KOPT-K1 (cell line): ENCODE measurements around the gene DGKB.

Experiments used
- H3K27ac ChIP-seq: fragments of 200-600 bp; sonication (generic); 2 replicates; pipeline ENCODE4 v1.5.1; 2016; ENCODE audit warnings: antibody characterized with exemption, mild to moderate bottlenecking, low read depth, low read length; ENCODE audit not compliant: poor library complexity, severe bottlenecking
- H3K36me3 ChIP-seq: fragments of 200-600 bp; sonication (generic); 2 replicates; pipeline ENCODE4 v1.5.1; 2017; ENCODE audit warnings: antibody characterized with exemption, mild to moderate bottlenecking, low read length, moderate library complexity; ENCODE audit not compliant: insufficient read depth
- H3K9me3 ChIP-seq: fragments of 200-600 bp; sonication (generic); 2 replicates; pipeline ENCODE4 v1.5.1; 2017; ENCODE audit warnings: antibody characterized with exemption, low read length, mild to moderate bottlenecking; ENCODE audit not compliant: insufficient read depth, poor library complexity, severe bottlenecking

Gene DGKB

GRCh38 chr7:14226126-14226525 is 676.4 kb downstream of the DGKB start:
- H3K9me3 ChIP-seq, result no peaks in the 10 kb centered on the region
- H3K27ac ChIP-seq, result no peak overlapping the region
- H3K36me3 ChIP-seq, result no peaks in the 10 kb centered on the region

GRCh38 chr7:14219125-14219524 is 683.4 kb downstream of the DGKB start:
- no peaks in the 10 kb centered on the region for H3K9me3 ChIP-seq
- no peaks in the 10 kb centered on the region for H3K36me3 ChIP-seq
- H3K27ac ChIP-seq, result no peak overlapping the region

- no peak overlapping the region for H3K27ac ChIP-seq
- H3K9me3 ChIP-seq, result no peaks in the 10 kb centered on the region
- no peaks in the 10 kb centered on the region for H3K36me3 ChIP-seq
These were observed 684.2 kb downstream of the DGKB start for GRCh38 chr7:14218338-14218737.

GRCh38 chr7:14209896-14210484 is 692.6 kb downstream of the DGKB start:
- H3K36me3 ChIP-seq, result no peaks in the 10 kb centered on the region
- no peaks in the 10 kb centered on the region for H3K9me3 ChIP-seq
- H3K27ac ChIP-seq, result no peak overlapping the region

- Histone ChIP-seq H3K36me3 (no peaks in the 10 kb centered on the region), H3K27ac (no peak overlapping the region), H3K9me3 (no peaks in the 10 kb centered on the region)
These were observed 694.8 kb downstream of the DGKB start for GRCh38 chr7:14207711-14208110.

GRCh38 chr7:14207138-14207537 is 695.4 kb downstream of the DGKB start:
- Histone ChIP-seq H3K27ac (no peak overlapping the region), H3K36me3 (no peaks in the 10 kb centered on the region), H3K9me3 (no peaks in the 10 kb centered on the region)

- Histone ChIP-seq H3K9me3 (no peaks in the 10 kb centered on the region), H3K27ac (no peak overlapping the region), H3K36me3 (no peaks in the 10 kb centered on the region)
These were observed 696.4 kb downstream of the DGKB start for GRCh38 chr7:14206121-14206520.

GRCh38 chr7:14201353-14201752 is 701.2 kb downstream of the DGKB start:
- H3K36me3 ChIP-seq, result no peaks in the 10 kb centered on the region
- H3K27ac ChIP-seq, result no peak overlapping the region
- no peaks in the 10 kb centered on the region for H3K9me3 ChIP-seq

- no peak overlapping the region for H3K27ac ChIP-seq
- H3K9me3 ChIP-seq, result no peaks in the 10 kb centered on the region
- H3K36me3 ChIP-seq, result no peaks in the 10 kb centered on the region
These were observed 703.2 kb downstream of the DGKB start for GRCh38 chr7:14199336-14199735.

- Histone ChIP-seq H3K9me3 (no peaks in the 10 kb centered on the region), H3K27ac (no peak overlapping the region)
These were observed 705.3 kb downstream of the DGKB start for GRCh38 chr7:14197280-14197679.

GRCh38 chr7:14196555-14196954 is 706.0 kb downstream of the DGKB start:
- H3K27ac ChIP-seq, result no peak overlapping the region
- no peaks in the 10 kb centered on the region for H3K36me3 ChIP-seq
- no peaks in the 10 kb centered on the region for H3K9me3 ChIP-seq

More at GRCh38 chr7:14197280-14197679, 705.3 kb downstream of the DGKB start:
- no peaks in the 10 kb centered on the region for H3K36me3 ChIP-seq

GRCh38 chr7:14195871-14196270 is 706.7 kb downstream of the DGKB start:
- no peak overlapping the region for H3K27ac ChIP-seq
- no peaks in the 10 kb centered on the region for H3K9me3 ChIP-seq

GRCh38 chr7:14195079-14195478 is 707.5 kb downstream of the DGKB start:
- Histone ChIP-seq H3K36me3 (no peaks in the 10 kb centered on the region), H3K27ac (no peak overlapping the region), H3K9me3 (no peaks in the 10 kb centered on the region)

More at GRCh38 chr7:14195871-14196270, 706.7 kb downstream of the DGKB start:
- H3K36me3 ChIP-seq, result no peaks in the 10 kb centered on the region

GRCh38 chr7:14191686-14192098 is 710.9 kb downstream of the DGKB start:
- H3K36me3 ChIP-seq, result no peaks in the 10 kb centered on the region
- H3K9me3 ChIP-seq, result no peaks in the 10 kb centered on the region
- H3K27ac ChIP-seq, result no peak overlapping the region

GRCh38 chr7:14184292-14184864 is 718.2 kb downstream of the DGKB start:
- H3K27ac ChIP-seq, result no peak overlapping the region
- no peaks in the 10 kb centered on the region for H3K36me3 ChIP-seq
- no peaks in the 10 kb centered on the region for H3K9me3 ChIP-seq

GRCh38 chr7:14179781-14180180 is 722.8 kb downstream of the DGKB start:
- no peak overlapping the region for H3K27ac ChIP-seq
- no peaks in the 10 kb centered on the region for H3K9me3 ChIP-seq
- H3K36me3 ChIP-seq, result no peaks in the 10 kb centered on the region
